RWPE1 (cell line): Measurements from ENCODE around the gene DIP2B.
A peak's percentile ranks its signal among the peaks of the same experiment; 100 is the strongest.

ENCODE experiments used
- CTCF ChIA-PET: fragments of 350-600 bp; sonication (Branson Sonifier 250); formaldehyde crosslinking; extraction: SDS; loops from one replicate; lab custom pipeline; 2021; lab: Yijun Ruan, JAX
- POLR2A ChIA-PET: fragments of 400-600 bp; formaldehyde crosslinking; extraction: SDS; loops from one replicate; lab custom pipeline; 2020; ENCODE audit warnings: antibody characterized with exemption; ENCODE audit not compliant: low non-redundant PET; lab: Yijun Ruan, JAX
- DNase-seq: peaks from one replicate; pipeline ENCODE4 v3.0.0; 2012; ENCODE audit warnings: low spot score
- H3K27ac ChIP-seq: fragments of 450-650 bp; 2 replicates; pipeline ENCODE4 v1.5.1; 2017
- TF ChIP-seq, protein P1 (sequence below): fragments of 450-650 bp; conservative IDR thresholded peaks from 2 replicates; pipeline ENCODE4 v1.5.1; 2017; ENCODE audit warnings: low read depth, mild to moderate bottlenecking

The DIP2B gene

DNA sequence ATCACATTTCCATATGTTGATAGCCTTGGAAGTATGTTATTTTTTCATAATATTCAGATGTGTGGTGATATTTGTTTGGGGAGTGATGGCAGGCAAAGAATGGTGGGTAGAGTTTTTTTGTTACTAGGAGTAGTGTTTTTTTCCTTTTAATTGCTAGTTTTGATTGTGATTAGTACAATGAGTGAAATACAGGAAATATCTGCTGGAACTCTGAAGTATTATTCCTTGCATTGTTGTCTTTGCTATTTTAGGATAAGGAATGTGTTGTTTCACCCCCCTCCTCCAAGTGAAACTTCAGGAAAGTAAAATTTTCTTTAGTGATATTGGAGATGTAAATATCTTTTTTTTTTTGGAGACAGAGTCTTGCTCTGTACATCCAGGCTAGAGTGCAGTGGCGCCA is 105.4 kb downstream of the DIP2B start:
- ChIA-PET CTCF (no interaction called here), POLR2A (no interaction called here)
- TF ChIP-seq, protein P1, sequence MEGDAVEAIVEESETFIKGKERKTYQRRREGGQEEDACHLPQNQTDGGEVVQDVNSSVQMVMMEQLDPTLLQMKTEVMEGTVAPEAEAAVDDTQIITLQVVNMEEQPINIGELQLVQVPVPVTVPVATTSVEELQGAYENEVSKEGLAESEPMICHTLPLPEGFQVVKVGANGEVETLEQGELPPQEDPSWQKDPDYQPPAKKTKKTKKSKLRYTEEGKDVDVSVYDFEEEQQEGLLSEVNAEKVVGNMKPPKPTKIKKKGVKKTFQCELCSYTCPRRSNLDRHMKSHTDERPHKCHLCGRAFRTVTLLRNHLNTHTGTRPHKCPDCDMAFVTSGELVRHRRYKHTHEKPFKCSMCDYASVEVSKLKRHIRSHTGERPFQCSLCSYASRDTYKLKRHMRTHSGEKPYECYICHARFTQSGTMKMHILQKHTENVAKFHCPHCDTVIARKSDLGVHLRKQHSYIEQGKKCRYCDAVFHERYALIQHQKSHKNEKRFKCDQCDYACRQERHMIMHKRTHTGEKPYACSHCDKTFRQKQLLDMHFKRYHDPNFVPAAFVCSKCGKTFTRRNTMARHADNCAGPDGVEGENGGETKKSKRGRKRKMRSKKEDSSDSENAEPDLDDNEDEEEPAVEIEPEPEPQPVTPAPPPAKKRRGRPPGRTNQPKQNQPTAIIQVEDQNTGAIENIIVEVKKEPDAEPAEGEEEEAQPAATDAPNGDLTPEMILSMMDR = no peak
- H3K27ac ChIP-seq = no peak overlapping the region
- no peak for DNase-seq

DNA sequence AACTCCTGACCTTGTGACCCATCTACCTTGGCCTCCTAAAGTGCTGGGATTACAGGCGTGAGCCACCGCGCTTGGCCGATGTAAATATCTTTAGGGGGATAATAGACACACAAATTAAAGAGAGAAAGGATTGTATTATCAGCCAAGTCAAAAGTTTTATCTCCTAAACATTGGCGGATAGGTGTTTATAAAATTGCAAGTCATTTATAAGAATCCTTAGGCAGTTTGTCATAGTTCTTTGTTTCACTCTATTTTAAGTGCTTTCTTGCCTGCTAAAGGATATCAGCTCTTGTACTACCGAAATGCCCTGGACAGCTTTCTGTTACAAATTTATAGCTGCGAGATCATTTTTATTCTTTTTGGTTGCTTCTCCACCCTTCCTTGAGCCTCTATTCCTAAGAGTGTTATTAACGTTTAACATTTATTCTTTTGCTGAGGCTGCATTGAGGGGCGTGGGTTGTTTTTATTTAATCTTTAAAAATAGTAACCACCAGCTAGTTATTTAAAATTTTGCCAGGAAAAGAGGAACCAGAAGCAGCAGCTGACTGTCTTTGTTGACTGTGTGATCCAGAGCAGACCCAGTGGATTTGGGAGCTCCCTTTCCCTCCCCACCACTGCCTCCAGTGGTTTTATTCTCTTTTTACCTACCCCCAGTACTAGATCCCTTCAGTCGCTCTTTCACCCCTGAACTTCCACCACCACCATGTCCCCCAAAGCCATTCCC is 106.4 kb downstream of the DIP2B start:
- DNase-seq = no peak
- TF ChIP-seq, protein P1 = no peak
- ChIA-PET CTCF (no interaction called here), POLR2A (no interaction called here)
- no peak overlapping the region for H3K27ac ChIP-seq

DNA sequence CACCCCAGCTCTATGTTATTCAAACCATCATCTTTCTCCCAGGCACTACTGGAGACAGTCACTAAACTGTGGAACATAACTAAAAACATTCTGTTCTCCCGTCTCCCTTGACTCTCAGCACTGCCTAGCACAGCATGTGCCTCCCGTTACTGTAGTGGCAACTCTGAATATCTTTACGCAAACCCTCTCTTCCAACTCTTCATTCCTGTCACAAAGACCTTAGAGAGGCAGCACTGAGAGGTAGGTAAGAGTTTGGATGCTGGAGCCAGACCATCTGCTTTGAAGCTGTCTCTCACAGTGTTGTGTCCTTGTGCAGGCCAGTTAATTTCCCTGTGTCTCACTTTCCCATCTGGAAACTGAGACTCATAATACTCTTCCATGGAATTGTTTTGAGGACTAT is 108.1 kb downstream of the DIP2B start:
- TF ChIP-seq, protein P1 = no peak
- ChIA-PET POLR2A (no interaction called here), CTCF (no interaction called here)
- no peak for DNase-seq
- no peak overlapping the region for H3K27ac ChIP-seq

DNA sequence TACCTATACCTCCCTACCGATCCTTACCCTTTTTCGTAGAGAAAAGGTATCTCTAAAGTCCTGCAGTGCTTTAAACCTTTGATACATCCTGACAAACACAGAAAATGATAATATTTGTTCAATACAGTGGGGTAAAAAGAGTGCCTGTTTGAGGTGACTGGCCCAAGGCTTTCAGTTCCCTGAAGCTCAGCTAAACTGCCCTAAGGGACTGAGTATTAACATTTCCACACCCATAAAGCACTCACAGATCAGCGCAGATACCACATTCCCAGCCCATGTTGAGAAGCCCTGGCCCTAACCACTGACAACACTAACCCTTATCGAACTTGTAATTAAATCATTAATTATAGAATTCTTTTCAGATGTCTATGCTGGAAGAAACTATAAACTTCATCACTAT is 108.7 kb downstream of the DIP2B start:
- no peak for DNase-seq
- TF ChIP-seq, protein P1 = no peak
- ChIA-PET POLR2A (no interaction called here), CTCF (no interaction called here)
- no peak overlapping the region for H3K27ac ChIP-seq

DNA sequence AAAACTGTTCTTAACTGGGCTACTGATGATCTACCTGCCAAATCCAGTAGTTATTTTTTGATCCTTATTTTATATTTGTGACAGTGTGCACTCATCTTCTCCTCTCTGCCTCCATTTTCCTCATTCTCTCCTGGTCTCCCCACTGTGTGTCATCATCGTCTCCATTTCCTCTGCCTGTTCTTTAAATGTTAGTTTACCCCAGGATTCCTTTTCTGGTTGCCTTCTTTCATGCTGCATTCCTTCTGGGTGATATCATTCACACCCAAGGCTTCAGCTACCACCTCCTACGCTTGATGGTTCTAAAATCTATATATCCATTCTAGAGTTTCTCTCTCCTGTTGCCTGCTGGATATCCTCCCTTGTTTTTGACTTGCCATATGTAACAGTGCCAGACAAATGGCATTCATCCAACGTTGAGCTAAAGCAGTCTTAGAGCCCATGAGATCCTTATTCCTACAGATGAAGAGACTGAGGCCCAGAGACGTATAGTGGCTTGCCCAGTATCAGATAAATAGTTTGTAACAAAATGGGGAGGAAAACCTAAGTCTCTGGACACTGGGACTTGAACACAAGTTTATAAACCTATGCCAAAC is 109.5 kb downstream of the DIP2B start:
- POLR2A ChIA-PET = no interaction called here
- CTCF ChIA-PET = interaction anchor here (0.7 kb wide), 3 partner anchors 9 to 46 kb away, joined by 3 to 6 read pairs (median 4); no protein-coding TSS in a partner anchor
- TF ChIP-seq, protein P1 = no peak
- no peak overlapping the region for H3K27ac ChIP-seq
- DNase-seq = peak; percentile 82

DNA sequence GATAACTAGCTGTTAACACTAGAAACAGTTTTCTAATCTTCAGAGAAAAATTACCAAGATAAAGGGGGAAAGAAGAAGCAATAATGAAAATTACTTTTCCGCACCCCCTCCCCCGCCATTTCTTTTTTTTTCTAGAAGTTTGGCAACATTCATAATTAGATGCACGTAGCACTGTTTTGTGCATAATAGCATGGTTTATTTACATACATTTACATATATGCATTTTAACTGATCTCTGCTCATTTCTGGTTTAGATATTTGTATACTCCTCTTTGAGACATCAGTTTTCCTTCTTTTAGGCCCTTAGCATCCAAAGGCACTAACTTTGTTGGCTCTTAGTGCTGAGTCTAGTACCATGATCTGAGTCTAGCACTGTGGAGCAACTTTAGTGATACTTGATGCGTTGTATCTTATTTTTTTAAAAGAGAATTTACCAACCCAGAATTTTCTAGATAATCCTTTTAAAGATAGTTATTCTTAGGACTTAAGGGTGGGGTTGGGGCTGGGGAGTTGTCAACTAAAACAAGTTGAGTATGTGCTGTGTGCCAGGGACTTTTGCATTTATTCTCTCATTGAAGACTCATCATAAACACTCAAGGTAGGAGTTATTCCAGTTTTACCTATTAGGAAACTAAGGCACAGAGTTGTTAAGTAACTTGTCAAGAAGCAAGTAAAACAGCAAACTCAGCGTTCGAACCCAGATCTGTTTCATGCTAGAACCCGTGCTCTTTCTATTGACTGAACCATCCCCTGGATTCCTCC is 110.5 kb downstream of the DIP2B start:
- CTCF ChIA-PET = interaction anchor here (0.7 kb wide), 2 partner anchors 45 to 47 kb away, joined by 3 to 6 read pairs; no protein-coding TSS in a partner anchor

More for the DNA sequence above, 110.5 kb downstream of the DIP2B start:
- H3K27ac ChIP-seq = no peak overlapping the region
- DNase-seq = no peak
- TF ChIP-seq, protein P1 = no peak
- POLR2A ChIA-PET = no interaction called here
